ENCODE measurements around the gene TFF3.

The TFF3 gene

GRCh38 chr21:42261829-42262200 is 53.4 kb downstream of the TFF3 start:
- Histone ChIP-seq H3K9ac (ENCODE audit: low read length) (no peak overlapping the region), H3K4me2 (ENCODE audit: low read depth, low read length, poor library complexity, severe bottlenecking) (no peak overlapping the region), H3K79me2 (ENCODE audit: insufficient read depth, low read length) (no peaks in the 10 kb centered on the region), H3K9me2 (replicated peaks; ENCODE audit: insufficient read depth, low read length) (no peaks in the 10 kb centered on the region), H3K4me3 (ENCODE audit: insufficient read depth, low read length, poor library complexity, severe bottlenecking) (no peak overlapping the region), H3K36me3 (ENCODE audit: low read length) (no peaks in the 10 kb centered on the region), H4K20me1 (ENCODE audit: low read depth, low read length) (no peaks in the 10 kb centered on the region), H3K27ac (ENCODE audit: low read depth, low read length) (no peak overlapping the region), H3K9me3 (ENCODE audit: insufficient read depth, low read length) (no peaks in the 10 kb centered on the region), H2AFZ (ENCODE audit: low read depth, low read length, severe bottlenecking) (no peak overlapping the region), H3F3A (ENCODE audit: insufficient read depth) (no peaks in the 10 kb centered on the region), H3K27me3 (ENCODE audit: low read length) (no peaks in the 10 kb centered on the region)
- TF ChIP-seq, protein P1, sequence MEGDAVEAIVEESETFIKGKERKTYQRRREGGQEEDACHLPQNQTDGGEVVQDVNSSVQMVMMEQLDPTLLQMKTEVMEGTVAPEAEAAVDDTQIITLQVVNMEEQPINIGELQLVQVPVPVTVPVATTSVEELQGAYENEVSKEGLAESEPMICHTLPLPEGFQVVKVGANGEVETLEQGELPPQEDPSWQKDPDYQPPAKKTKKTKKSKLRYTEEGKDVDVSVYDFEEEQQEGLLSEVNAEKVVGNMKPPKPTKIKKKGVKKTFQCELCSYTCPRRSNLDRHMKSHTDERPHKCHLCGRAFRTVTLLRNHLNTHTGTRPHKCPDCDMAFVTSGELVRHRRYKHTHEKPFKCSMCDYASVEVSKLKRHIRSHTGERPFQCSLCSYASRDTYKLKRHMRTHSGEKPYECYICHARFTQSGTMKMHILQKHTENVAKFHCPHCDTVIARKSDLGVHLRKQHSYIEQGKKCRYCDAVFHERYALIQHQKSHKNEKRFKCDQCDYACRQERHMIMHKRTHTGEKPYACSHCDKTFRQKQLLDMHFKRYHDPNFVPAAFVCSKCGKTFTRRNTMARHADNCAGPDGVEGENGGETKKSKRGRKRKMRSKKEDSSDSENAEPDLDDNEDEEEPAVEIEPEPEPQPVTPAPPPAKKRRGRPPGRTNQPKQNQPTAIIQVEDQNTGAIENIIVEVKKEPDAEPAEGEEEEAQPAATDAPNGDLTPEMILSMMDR (IDR thresholded peaks at IDR 0.05; ENCODE audit: insufficient read depth, low read length, poor library complexity, severe bottlenecking): no peak
- TF ChIP-seq EZH2phosphoT487 (conservative IDR thresholded peaks at IDR 0.05; ENCODE audit: low read length): no peak

Data from SU-DHL-6 (cell line).